Small intestine (tissue), 7 donors: ENCODE measurements around the gene TRIM15. TPM values are rescaled to one million over a fixed set of nuclear protein-coding genes. Genes with fewer than 3 reads are reported as not detected.

Experiments
- DNase-seq, 2 donors: peaks; one replicate each; pipeline versions ENCODE4 v3.0.0 to v3.0.0-alpha.2; 2013
- FAIRE-seq: peaks from 2 replicates; lab custom pipeline; 2012; peaks lifted over from hg19 to GRCh38; lab: Jason Lieb, UNC
- H3K27ac ChIP-seq, 3 donors: one replicate each; pipeline ENCODE4 v1.5.1; 2013; ENCODE audit warnings: low read length in 2 of 3, mild to moderate bottlenecking in 2 of 3, control low read depth in 1 of 3, inconsistent platforms in 1 of 3, low read depth in 1 of 3, moderate library complexity in 1 of 3
- H3K27me3 ChIP-seq, 3 donors: one replicate each; pipeline ENCODE4 v1.6.1; 2013; ENCODE audit warnings: low read length in 3 of 3, inconsistent platforms in 1 of 3; ENCODE audit not compliant: control insufficient read depth in 3 of 3, insufficient read depth in 3 of 3
- H3K36me3 ChIP-seq, 3 donors: one replicate each; pipeline ENCODE4 v1.6.1; 2013; ENCODE audit warnings: low read length in 3 of 3, inconsistent platforms in 1 of 3, low read depth in 1 of 3, mild to moderate bottlenecking in 1 of 3, moderate library complexity in 1 of 3; ENCODE audit not compliant: control insufficient read depth in 3 of 3, insufficient read depth in 2 of 3
- H3K4me1 ChIP-seq, 3 donors: one replicate each; pipeline ENCODE4 v1.6.1; 2013; ENCODE audit warnings: low read length in 2 of 3, inconsistent platforms in 1 of 3, low read depth in 1 of 3, mild to moderate bottlenecking in 1 of 3, moderate library complexity in 1 of 3; ENCODE audit not compliant: control insufficient read depth in 3 of 3, insufficient read depth in 2 of 3
- H3K4me3 ChIP-seq, 3 donors: one replicate each; pipeline ENCODE4 v1.5.1; 2013; ENCODE audit warnings: low read length in 3 of 3, control low read depth in 1 of 3, inconsistent platforms in 1 of 3, low read depth in 1 of 3, mild to moderate bottlenecking in 1 of 3, moderate library complexity in 1 of 3
- H3K9me3 ChIP-seq, 2 donors: one replicate each; pipeline ENCODE4 v1.6.1; 2013; ENCODE audit warnings: low read depth in 1 of 2, low read length in 1 of 2; ENCODE audit not compliant: control insufficient read depth in 2 of 2, insufficient read depth in 1 of 2
- whole genome bisulfite sequencing, 3 donors: extraction: QIAGEN DNeasy Blood & Tissue Kit; methylation state at CpG; one replicate each; pipeline ENCODE4 v1.1.7; 2013; 5-methylcytosine and 5-hydroxymethylcytosine counted together
- polyA plus RNA-seq, 4 donors: library from polyadenylated mRNA; stranded (reverse) in 3 of 4; unstranded in 1 of 4; fragments of 200-250 nt in 3 of 4; fragments of 120-200 nt in 1 of 4; gene quantifications; one replicate each; pipeline versions ENCODE4 v1.2.1 to v1.2.3, GENCODE V29; 2013
- donor health status: healthy with polysubstance abuse.
- donor health status: control.
- donor health status: control.
- donor health status: Bipolar disorder and iron deficiency.
- donor health status: healthy.

Gene TRIM15
- polyA plus RNA-seq, 4 donors = 26.1 to 122 (median 63.3) TPM

DNA sequence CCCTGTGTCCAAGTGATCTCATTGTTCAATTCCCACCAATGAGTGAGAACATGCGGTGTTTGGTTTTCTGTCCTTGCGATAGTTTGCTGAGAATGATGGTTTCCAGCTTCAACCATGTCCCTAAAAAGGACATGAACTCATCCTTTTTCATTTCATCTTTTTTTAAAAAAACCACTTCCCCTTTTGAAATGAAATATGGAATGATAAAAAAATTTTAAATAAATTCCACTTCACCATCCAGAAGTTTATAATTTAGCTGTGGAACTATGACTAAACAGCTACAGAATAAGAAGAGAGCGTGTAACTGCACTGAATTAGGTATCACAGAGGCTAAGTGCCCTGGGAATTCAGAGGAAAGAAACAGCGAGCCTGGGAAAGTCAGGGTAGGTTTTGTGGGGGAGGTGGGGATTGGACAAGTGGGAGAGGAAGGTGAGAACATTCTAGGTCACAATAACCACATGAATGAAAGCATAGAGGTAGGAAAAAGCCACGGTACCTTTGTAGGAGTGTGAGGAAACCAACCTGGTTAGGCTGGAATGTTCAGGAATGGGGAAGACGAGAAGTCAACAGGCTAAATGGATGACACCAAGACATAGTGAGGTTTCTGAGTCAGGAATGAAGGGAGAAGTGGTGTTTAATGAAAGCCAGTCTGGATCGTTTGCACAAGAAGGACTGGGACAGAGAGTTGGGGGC lies 13.3 kb upstream of the TRIM15 start:
- FAIRE-seq (no peak), DNase-seq (no peak)
- H3K27ac ChIP-seq = no peak overlapping the region
- no peaks in the 10 kb centered on the region for H3K27me3 ChIP-seq
- peaks cover 0 to 17% (median 2%) of the 10 kb centered on the region in 3 donors for H3K36me3 ChIP-seq
- no peaks in the 10 kb centered on the region for H3K9me3 ChIP-seq
- H3K4me1 ChIP-seq = peaks cover 10 to 44% (median 11%) of the 10 kb centered on the region in 3 donors
- H3K4me3 ChIP-seq = no peak overlapping the region
- WGBS, 3 donors = 72 to 89% (median 78%) methylated on average over 7 of the region's 7 CpGs

DNA sequence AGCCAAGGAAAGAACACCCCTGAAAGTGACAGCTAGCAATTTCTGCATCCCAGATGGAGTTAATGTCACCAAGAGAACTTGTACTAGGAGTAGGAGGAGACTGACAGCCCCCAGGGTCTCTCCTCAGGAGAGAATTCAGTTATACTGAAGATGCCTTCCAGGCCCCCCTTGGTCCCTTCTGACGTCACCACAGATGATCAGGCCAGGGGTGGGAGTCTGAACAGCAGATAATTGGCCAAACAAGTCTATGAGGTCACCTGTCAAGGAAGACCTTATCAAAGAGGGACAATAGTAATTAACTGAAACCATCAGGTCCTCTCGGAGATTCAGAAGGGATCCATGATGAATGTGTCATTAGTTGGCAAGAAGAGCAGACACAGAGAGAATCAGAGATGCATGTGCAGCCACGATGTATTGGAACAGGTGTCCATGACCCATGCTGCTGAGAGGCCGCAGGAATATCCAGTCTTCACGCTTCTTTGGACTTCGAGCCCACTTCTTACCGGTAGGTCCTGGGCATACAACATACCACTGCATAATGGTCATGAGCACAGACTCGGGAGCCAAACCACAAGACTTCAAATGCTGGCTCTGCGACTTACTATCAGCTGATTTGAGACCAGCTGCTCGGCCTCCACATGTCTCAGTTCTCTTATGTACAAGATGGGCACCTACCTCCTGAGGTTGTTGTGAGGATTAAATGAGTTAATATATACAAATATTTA lies 12.5 kb upstream of the TRIM15 start:
- 78 to 83% (median 79%) methylated on average over 10 of the region's 10 CpGs for WGBS, 3 donors
- FAIRE-seq = no peak
- peak in 1 of 2 donors; percentile 40 for DNase-seq

DNA sequence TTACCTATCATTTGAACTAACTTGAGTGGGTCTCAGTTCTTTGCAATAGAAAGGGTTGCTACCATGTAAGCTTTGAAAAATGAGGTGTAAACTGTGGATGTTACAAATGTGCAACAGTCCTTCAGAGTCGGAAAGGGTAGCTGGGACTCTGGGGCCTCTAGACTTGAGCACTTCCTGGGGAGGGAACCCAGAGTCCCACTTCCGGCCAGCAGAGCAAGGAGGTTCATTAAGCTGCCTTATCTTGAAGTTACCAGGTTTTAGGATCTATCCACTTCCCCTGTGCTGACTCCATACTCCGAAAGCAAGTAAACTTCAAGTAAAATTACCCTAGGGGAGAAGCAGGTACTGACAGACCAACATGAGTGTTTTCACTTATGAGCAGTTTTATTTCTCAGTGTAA lies 11.8 kb upstream of the TRIM15 start:
- Histone ChIP-seq H3K36me3 (peaks cover 0 to 12% (median 2%) of the 10 kb centered on the region in 3 donors), H3K27ac (peak overlapping the region in 1 of 3 donors; percentile 14), H3K27me3 (no peaks in the 10 kb centered on the region), H3K9me3 (no peaks in the 10 kb centered on the region), H3K4me3 (no peak overlapping the region), H3K4me1 (peaks cover 8 to 50% (median 13%) of the 10 kb centered on the region in 3 donors)
- FAIRE-seq = no peak
- 45 to 59% (median 52%) methylated on average over 3 of the region's 3 CpGs for WGBS, 3 donors
- DNase-seq = no peak

More for the DNA sequence above, 12.5 kb upstream of the TRIM15 start:
- H3K27ac ChIP-seq = no peak overlapping the region
- H3K27me3 ChIP-seq = no peaks in the 10 kb centered on the region
- peaks cover 7 to 45% (median 12%) of the 10 kb centered on the region in 3 donors for H3K4me1 ChIP-seq
- peaks cover 0 to 15% (median 2%) of the 10 kb centered on the region in 3 donors for H3K36me3 ChIP-seq
- H3K9me3 ChIP-seq = no peaks in the 10 kb centered on the region
- H3K4me3 ChIP-seq = no peak overlapping the region

DNA sequence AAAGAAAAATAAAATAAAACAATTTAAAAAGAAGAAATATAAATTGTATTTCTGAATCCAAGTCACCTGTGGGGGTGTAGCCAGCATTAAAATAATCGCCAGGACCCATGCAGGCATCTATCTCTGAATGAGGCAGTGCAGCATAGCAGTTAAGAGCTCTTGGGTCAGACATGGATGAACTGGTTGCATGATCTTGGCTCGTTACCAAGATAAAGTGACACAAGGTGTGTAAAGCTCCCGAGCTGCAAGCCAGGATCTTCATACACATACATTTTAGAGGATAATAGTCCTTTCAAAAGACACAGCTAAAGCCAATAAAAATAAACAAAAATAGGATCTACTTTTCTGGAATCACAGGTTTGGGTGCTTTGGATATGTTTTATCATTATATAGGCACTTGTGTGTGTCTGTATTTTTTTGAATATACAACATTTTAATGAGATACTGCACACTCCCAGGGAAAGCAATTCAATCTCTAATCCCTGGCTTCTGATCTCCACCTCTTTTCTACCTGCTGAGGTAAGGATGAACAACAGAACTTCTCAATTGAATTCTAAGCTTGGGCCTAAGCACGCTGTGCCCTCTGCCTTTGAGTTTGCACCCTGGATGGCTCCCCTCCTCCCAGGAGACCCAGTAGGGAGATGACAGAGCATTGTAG lies 11.2 kb upstream of the TRIM15 start:
- Histone ChIP-seq H3K27me3 (no peaks in the 10 kb centered on the region), H3K4me3 (no peak overlapping the region), H3K27ac (peak overlapping the region in 1 of 3 donors; percentile 14), H3K36me3 (peaks cover 0 to 8% (median 2%) of the 10 kb centered on the region in 3 donors), H3K4me1 (peaks cover 11 to 54% (median 16%) of the 10 kb centered on the region in 3 donors), H3K9me3 (no peaks in the 10 kb centered on the region)
- WGBS, 3 donors = 38 to 58% (median 46%) methylated on average over 4 of the region's 4 CpGs
- FAIRE-seq = no peak
- DNase-seq = peak; percentile 52 to 68

DNA sequence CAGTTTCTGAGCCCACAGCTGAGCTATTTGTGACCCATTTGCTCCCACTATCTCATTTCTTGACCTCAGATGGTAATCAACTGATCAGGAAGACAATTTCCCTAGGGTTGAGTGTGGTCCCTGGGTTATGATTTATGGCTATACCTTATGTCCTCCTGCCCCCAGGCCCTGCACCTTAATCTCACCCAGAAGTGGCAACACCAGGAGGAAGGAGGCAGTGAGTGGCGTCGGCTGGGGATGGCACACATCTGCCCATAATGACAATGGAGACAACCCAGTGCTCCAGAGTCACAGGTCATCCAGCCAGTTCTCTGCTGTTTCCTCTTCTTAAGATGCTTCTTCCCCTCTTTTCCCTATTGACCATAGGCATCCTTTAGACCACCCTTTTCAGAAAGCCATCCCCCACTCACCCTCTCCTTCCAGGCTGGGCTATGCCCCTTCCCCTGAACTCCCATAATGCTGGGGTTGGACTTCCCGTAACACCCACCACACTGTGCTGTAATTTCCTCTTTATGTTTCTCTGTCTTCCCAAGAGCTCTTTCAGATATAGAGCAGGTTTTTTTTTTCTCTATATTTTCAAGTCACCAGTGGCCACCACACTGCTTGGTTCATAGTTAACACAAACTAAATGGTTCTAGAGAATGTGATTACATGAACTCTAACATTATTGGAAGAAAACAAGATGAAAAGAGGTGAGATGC lies 10.3 kb upstream of the TRIM15 start:
- H3K27me3 ChIP-seq = no peaks in the 10 kb centered on the region
- WGBS, 3 donors = 81 to 92% (median 83%) methylated on average over 3 of the region's 3 CpGs
- H3K27ac ChIP-seq = peak overlapping the region in 2 of 3 donors; percentile 24 to 95
- H3K4me1 ChIP-seq = peaks cover 11 to 54% (median 16%) of the 10 kb centered on the region in 3 donors
- no peak overlapping the region for H3K4me3 ChIP-seq
- H3K9me3 ChIP-seq = no peaks in the 10 kb centered on the region
- peaks cover 0 to 4% (median 0%) of the 10 kb centered on the region in 3 donors for H3K36me3 ChIP-seq
- DNase-seq (no peak), FAIRE-seq (no peak)

DNA sequence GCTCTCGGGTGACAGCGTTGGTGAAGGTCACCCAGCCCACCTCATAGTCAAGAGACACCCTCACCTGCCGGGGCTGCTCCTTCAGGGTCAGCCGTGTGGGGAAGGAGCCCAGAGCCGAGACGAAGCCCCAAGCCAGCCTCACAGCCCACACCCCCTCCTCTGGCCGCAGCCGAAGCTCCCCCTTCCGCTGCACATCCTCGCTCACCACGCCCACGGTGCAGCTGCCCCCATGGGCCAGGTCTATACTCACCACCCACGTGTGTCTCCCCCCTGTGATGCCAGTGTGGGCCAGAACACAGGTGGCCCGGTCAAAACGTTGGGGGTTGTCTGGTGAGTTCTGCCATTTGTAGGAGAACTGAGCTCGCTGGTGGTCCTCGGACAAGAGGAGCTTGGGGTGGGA lies 9.3 kb upstream of the TRIM15 start:
- Histone ChIP-seq H3K4me3 (no peak overlapping the region), H3K9me3 (no peaks in the 10 kb centered on the region), H3K36me3 (peaks cover 0 to 4% (median 0%) of the 10 kb centered on the region in 3 donors), H3K27me3 (no peaks in the 10 kb centered on the region), H3K27ac (peak overlapping the region in 2 of 3 donors; percentile 24 to 95), H3K4me1 (peaks cover 11 to 54% (median 16%) of the 10 kb centered on the region in 3 donors)
- 80 to 85% (median 84%) methylated on average over 17 of the region's 17 CpGs for WGBS, 3 donors
- FAIRE-seq (no peak), DNase-seq (no peak)

DNA sequence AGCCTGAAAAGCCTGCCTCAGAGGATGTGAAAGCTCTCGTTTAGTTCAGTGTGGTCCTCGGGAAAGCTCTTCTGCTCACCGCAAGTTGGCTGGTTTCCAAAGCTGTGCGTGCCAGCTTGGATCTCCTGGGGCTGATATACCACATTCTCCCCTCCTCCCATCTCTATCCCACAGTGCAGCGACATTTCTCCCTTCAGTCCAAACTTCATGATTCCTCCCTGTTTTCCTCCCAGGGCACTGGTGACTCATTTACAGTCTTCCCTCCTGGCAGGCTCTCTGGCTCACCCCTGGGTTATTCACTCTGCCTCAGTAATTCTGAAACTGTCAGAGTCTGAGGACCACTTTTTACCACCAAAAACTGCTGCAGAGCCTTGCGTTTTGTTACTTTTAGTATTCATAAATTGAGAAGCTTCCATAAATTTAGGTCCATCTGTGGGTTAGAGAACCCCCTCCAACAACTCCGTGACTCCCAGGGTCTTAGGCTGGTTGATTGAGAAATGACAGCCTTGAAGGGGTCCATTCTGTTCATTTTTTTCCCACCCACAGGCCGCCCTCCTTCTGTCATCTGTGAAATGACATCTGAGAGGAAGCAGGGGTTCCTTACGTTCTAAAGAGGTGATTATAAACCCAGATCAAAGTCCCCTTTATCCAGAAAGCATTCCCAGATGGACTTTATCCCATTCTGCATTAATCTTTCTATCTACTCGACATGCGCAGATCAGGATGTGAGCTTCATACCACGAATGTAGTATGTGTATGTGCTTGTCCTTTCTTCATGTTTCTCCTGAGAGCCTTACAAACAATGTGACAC lies 8.4 kb upstream of the TRIM15 start:
- peak overlapping the region; percentile 79 to 95 (median 83) for H3K27ac ChIP-seq
- H3K9me3 ChIP-seq = no peaks in the 10 kb centered on the region
- peaks cover 11 to 54% (median 16%) of the 10 kb centered on the region in 3 donors for H3K4me1 ChIP-seq
- H3K27me3 ChIP-seq = no peaks in the 10 kb centered on the region
- DNase-seq (peak; percentile 91 to 96), FAIRE-seq (peak; percentile 41)
- peaks cover 0 to 4% (median 0%) of the 10 kb centered on the region in 3 donors for H3K36me3 ChIP-seq
- H3K4me3 ChIP-seq = no peak overlapping the region
- WGBS, 3 donors = 13 to 37% (median 29%) methylated on average over 12 of the region's 12 CpGs
